ENCODE data around the gene HOXA5. TPM values are rescaled to one million over a fixed set of nuclear protein-coding genes. Genes with fewer than 3 reads are reported as not detected.

HOXA5 gene
- total and polyA plus RNA-seq, 10 of the 15 experiments (the other 5 are each of a cell fraction or from before 2014, with no cell fraction given), result 0.05 to 0.13 TPM; not detected in 8

DNA sequence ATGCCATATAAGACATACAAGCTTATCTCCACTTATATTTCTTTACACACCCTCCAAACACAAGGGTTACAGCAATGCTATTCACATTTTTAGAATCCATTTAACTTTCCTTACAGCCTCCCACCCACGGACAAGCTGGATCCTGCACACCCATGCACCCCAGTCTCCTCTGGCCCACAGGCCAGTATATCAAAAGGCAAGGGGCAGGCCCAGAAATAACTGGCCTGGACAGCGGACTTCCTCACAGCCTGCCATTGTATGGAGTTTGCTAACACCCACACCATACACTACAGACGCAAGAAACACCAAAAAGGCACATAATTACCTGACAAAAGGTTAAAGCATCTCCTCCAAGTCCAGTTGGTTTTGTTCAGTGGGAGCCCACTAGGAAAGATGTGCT, 24.9 kb downstream of the HOXA5 start:
- H3K4me1 ChIP-seq (ENCODE audit: control insufficient read depth, insufficient read depth, low read length), result no peaks in the 10 kb centered on the region
- H3K4me2 ChIP-seq (ENCODE audit: control insufficient read depth, insufficient read depth), result no peak overlapping the region
- H3K9me3 ChIP-seq (replicated peaks; ENCODE audit: control insufficient read depth, insufficient read depth, low read length), result no peaks in the 10 kb centered on the region
- intact Hi-C loops (cut with micrococcal nuclease; ENCODE audit: unreplicated experiment) (no loop called here), in situ Hi-C loops (cut with MboI) (no loop called here)
- ATAC-seq, result no peak
- BruUV-seq (replicated peaks), result no TSS peak
- no peak overlapping the region for H3K9ac ChIP-seq (ENCODE audit: control insufficient read depth, insufficient read depth, low read length)
- ChIA-PET CTCF (no interaction called here), SMC1A (ENCODE audit: uncharacterized antibody, unreplicated experiment) (interaction anchor here (2.8 kb wide), 1 partner anchor 35 kb away, joined by 6 read pairs; no protein-coding TSS in a partner anchor), POLR2A (no interaction called here), RAD21 (ENCODE audit: unreplicated experiment) (no interaction called here)
- no peaks in the 10 kb centered on the region for H3K36me3 ChIP-seq (ENCODE audit: control insufficient read depth in 2 of 2, insufficient read depth in 2 of 2, low read length in 1 of 2)
- DNase-seq (ENCODE audit: low read depth, low spot score), result no peak
- H2AFZ ChIP-seq (ENCODE audit: control insufficient read depth, low read depth, low read length), result no peak overlapping the region
- no peak for FAIRE-seq
- 25% methylated on average over 3 of the region's 3 CpGs for WGBS (ENCODE audit: insufficient coverage, insufficient replicate concordance, low lambda C conversion rate, missing lambda C conversion rate)
- H4K20me1 ChIP-seq (ENCODE audit: control insufficient read depth, insufficient read depth), result no peaks in the 10 kb centered on the region; the same call in 1 of the 2 replicates
- TF ChIP-seq SPI1 (IDR thresholded peaks at IDR 0.05; ENCODE audit: borderline replicate concordance, insufficient read depth, low read depth, low read length) (no peak), ZNF274 (IDR thresholded peaks at IDR 0.05; ENCODE audit: insufficient read depth, insufficient read length) (no peak), POLR2AphosphoS5 (IDR thresholded peaks at IDR 0.05; ENCODE audit: low read length) (no peak)
- no peaks in the 10 kb centered on the region for H3K79me2 ChIP-seq (ENCODE audit: control insufficient read depth, insufficient read depth, low read length)
- H3K4me3 ChIP-seq, result no peak overlapping the region
- H3K27ac ChIP-seq (ENCODE audit: control insufficient read depth, insufficient read depth), result no peak overlapping the region
- no peaks in the 10 kb centered on the region; a peak in 1 of 4 replicates for H3K27me3 ChIP-seq (replicated peaks in 1 of 2; ENCODE audit: control insufficient read depth in 2 of 2, insufficient read depth in 2 of 2, low read length in 1 of 2)

DNA sequence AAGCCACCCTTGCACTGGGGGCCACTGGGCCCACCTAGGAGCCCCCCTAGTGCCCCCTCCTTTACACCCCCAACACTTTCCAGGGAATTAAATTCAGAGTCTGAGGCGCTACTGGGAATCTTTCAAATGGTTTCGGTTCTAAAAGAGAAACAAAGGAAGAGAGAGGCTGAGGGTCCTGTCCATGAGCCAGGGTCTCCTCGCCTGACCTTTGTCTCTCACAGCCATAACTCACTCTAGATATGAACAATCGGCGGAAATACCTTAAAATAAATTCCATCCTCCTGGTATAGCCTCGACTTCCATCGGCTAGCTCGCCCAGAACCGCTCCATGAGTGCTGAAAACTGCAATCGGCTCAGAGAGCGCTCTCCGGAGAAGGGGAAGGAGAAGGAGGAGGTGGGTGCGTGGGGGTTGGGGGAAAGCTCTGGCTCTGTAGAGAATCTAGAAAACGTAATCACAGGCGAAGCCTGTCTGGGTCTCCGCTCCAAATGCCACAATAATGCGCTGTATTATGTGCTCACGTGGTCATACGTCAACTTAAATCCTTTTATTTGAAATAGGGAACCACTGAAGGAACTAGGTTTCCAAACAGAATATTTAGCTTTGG, 25.5 kb downstream of the HOXA5 start:
- no peaks in the 10 kb centered on the region for H3K79me2 ChIP-seq (ENCODE audit: control insufficient read depth, insufficient read depth, low read length)
- H3K4me3 ChIP-seq, result no peak overlapping the region
- WGBS (ENCODE audit: insufficient coverage, insufficient replicate concordance, low lambda C conversion rate, missing lambda C conversion rate), result 67% methylated on average over 19 of the region's 19 CpGs
- no peak for FAIRE-seq
- no peaks in the 10 kb centered on the region; a peak in 1 of 4 replicates for H3K27me3 ChIP-seq (replicated peaks in 1 of 2; ENCODE audit: control insufficient read depth in 2 of 2, insufficient read depth in 2 of 2, low read length in 1 of 2)
- no peak overlapping the region for H3K4me2 ChIP-seq (ENCODE audit: control insufficient read depth, insufficient read depth)
- H3K4me1 ChIP-seq (ENCODE audit: control insufficient read depth, insufficient read depth, low read length), result no peaks in the 10 kb centered on the region
- ChIA-PET SMC1A (ENCODE audit: uncharacterized antibody, unreplicated experiment) (interaction anchor here (1.3 to 2.8 kb wide), 2 partner anchors 16 to 35 kb away, joined by 3 to 6 read pairs; no protein-coding TSS in a partner anchor), POLR2A (no interaction called here), RAD21 (ENCODE audit: unreplicated experiment) (no interaction called here), CTCF (no interaction called here)
- intact Hi-C loops (cut with micrococcal nuclease; ENCODE audit: unreplicated experiment), result no loop called here
- DNase-seq (ENCODE audit: low read depth, low spot score), result no peak
- H2AFZ ChIP-seq (ENCODE audit: control insufficient read depth, low read depth, low read length), result no peak overlapping the region
- no peaks in the 10 kb centered on the region for H3K9me3 ChIP-seq (replicated peaks; ENCODE audit: control insufficient read depth, insufficient read depth, low read length)
- in situ Hi-C loops (cut with MboI), result no loop called here
- no peak overlapping the region for H3K9ac ChIP-seq (ENCODE audit: control insufficient read depth, insufficient read depth, low read length)
- H3K27ac ChIP-seq (ENCODE audit: control insufficient read depth, insufficient read depth), result no peak overlapping the region
- H4K20me1 ChIP-seq (ENCODE audit: control insufficient read depth, insufficient read depth), result no peaks in the 10 kb centered on the region; the same call in 1 of the 2 replicates
- ATAC-seq, result no peak
- no peaks in the 10 kb centered on the region for H3K36me3 ChIP-seq (ENCODE audit: control insufficient read depth in 2 of 2, insufficient read depth in 2 of 2, low read length in 1 of 2)
- no TSS peak for BruUV-seq (replicated peaks)
- TF ChIP-seq MXI1 (IDR thresholded peaks at IDR 0.05; ENCODE audit: low read depth, low read length) (no peak), ZBED1 (IDR thresholded peaks at IDR 0.05; ENCODE audit: borderline replicate concordance) (no peak), CREM (IDR thresholded peaks at IDR 0.05; ENCODE audit: low read depth) (no peak), POLR2AphosphoS2 (IDR thresholded peaks at IDR 0.05; ENCODE audit: low read depth, low read length) (no peak), NR2C1 (IDR thresholded peaks at IDR 0.05) (no peak), ESRRA (IDR thresholded peaks at IDR 0.05; ENCODE audit: low read length) (no peak), IKZF2 (IDR thresholded peaks at IDR 0.05) (no peak), CHD1 (IDR thresholded peaks at IDR 0.05; ENCODE audit: low read depth, low read length) (no peak), CBFB (IDR thresholded peaks at IDR 0.05; ENCODE audit: low read depth) (no peak), ELK1 (IDR thresholded peaks at IDR 0.05; ENCODE audit: low read depth, low read length) (no peak)
- TF ChIP-seq, protein P1, sequence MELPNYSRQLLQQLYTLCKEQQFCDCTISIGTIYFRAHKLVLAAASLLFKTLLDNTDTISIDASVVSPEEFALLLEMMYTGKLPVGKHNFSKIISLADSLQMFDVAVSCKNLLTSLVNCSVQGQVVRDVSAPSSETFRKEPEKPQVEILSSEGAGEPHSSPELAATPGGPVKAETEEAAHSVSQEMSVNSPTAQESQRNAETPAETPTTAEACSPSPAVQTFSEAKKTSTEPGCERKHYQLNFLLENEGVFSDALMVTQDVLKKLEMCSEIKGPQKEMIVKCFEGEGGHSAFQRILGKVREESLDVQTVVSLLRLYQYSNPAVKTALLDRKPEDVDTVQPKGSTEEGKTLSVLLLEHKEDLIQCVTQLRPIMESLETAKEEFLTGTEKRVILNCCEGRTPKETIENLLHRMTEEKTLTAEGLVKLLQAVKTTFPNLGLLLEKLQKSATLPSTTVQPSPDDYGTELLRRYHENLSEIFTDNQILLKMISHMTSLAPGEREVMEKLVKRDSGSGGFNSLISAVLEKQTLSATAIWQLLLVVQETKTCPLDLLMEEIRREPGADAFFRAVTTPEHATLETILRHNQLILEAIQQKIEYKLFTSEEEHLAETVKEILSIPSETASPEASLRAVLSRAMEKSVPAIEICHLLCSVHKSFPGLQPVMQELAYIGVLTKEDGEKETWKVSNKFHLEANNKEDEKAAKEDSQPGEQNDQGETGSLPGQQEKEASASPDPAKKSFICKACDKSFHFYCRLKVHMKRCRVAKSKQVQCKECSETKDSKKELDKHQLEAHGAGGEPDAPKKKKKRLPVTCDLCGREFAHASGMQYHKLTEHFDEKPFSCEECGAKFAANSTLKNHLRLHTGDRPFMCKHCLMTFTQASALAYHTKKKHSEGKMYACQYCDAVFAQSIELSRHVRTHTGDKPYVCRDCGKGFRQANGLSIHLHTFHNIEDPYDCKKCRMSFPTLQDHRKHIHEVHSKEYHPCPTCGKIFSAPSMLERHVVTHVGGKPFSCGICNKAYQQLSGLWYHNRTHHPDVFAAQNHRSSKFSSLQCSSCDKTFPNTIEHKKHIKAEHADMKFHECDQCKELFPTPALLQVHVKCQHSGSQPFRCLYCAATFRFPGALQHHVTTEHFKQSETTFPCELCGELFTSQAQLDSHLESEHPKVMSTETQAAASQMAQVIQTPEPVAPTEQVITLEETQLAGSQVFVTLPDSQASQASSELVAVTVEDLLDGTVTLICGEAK (IDR thresholded peaks at IDR 0.05; ENCODE audit: borderline replicate concordance), result no peak
